ENCODE results near the gene BRI3.

BRI3 gene

DNA sequence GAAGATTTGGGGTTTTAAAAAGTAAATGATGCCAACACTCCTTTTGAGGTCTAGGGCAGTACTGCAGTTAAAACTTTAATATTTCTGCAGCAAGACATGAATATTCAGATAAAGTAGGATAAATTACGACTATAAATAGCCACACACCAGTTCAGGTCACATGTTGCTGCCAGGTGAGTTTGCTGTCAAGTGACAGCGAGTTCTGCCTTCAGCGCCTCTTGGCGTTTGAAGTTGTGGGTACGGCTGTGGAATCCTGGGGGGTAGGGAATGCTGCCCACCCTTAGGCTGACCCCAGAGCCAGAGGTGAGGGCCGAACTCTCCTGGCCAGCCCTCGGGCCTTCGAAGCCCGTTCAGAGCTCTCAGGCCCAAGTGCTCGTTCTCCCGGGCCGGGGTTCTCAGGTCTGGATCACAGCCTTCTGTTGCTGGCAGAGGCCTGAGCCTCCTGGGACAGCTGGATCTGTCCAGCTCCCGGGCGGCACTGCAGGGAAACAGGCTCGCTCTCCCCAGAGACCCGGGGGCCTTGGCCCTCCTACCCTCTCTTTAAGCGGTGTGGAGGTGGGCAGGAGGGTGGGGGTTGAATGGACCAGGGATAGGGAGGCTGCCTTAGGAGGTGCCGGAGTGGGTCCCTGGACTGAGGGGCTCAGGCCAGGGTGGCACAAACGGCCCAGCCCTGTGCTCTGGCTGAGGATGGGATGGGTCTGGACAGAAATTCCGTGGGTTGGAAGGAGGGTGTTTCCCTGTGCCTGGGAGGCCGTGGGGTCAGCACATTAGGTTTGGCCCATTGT is 5.4 kb downstream of the BRI3 start:
- no peak for DNase-seq (ENCODE audit: low spot score)

- no peak for DNase-seq (ENCODE audit: low spot score)
These were observed 6.0 kb downstream of the BRI3 start for GRCh38 chr7:98287486-98287959.

- no peak for DNase-seq (ENCODE audit: low spot score)
These were observed 6.8 kb downstream of the BRI3 start for GRCh38 chr7:98288064-98288823.

DNA sequence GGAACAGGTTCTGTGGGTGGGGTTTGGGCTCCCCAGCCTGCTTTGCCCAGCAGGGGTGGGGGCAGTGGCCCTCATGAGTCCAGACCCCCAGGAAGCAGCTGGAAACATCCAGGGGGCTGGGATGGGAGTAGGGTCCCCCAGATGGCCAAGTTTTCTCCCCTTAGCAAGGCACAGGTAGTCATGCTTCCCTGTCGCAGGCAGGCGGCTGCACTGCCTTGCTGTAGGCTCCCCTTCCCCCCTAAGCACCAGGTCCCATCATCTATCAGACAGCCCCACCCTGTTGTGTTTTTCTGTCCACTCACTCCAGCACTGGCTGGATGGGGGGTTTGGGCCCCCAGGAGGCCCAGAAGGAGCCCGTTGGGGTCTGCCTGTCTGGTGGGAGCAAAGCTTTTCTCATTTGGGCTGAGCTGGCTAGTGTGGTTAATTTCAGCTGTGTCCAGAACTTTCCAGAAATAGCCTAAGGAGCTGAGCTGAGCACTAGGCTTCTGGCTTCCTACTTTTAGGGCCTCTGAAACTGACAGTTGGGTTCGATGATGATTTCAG is 7.9 kb downstream of the BRI3 start:
- DNase-seq (ENCODE audit: low spot score): no peak

DNA sequence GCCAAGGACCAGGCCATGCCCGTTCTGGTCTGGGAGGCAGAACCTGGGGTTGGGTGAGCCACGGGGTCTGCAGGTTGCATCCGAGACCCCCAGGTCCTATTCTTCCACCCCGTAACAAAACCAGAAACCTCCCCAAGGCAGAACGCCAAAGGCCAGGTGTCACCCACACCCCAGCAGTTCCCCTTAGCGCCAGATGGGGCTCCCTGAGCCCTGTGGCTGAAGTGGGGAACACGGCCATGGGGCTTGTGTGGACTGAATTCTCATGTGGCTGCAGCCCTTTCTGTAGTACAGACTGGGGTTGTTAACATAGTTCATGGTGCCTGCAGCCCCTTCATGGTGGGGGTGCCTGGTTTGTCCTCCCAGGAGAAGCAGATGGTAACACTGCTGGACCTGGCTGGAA is 10.2 kb downstream of the BRI3 start:
- no peak for DNase-seq (ENCODE audit: low spot score)

DNA sequence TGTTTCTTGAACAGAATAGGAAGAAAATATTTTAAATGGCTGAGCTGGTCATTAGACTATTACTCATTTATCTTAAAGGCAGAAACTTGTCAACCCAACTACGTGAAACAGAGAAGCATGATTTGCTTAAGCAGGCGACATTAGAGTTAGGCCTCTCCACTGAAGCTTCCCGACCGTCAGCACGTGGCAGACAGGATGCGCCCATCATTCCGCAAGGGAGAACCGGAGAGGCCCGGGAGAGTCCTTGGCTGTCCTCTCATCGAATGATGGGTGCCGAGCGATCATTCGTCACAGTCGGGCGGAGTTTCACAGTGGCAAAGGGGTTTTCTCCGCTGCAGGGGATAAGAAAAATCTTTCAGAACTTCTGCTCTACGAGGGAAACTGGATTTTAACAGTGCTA is 11.8 kb downstream of the BRI3 start:
- no peak for DNase-seq (ENCODE audit: low spot score)

DNA sequence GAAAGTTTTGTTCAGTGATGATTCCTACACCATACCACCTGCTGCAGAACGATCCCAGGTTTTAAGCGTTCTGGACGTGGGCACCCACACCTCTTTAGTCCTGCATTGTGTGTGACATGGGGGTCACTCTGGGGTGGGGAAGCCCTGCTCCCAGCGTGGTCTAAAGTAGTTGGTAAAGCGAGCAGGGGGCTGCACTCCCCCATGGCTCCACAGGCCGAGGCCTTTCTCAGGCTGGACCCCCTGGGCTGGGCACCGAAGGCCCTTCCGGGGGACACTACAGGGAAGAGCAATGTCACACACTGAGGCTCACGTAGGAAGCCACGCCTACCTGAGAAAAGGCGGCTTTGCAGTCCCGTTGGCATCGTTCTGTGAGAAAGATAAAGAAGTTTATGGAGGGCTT is 12.3 kb downstream of the BRI3 start:
- DNase-seq (ENCODE audit: low spot score): no peak

DNA sequence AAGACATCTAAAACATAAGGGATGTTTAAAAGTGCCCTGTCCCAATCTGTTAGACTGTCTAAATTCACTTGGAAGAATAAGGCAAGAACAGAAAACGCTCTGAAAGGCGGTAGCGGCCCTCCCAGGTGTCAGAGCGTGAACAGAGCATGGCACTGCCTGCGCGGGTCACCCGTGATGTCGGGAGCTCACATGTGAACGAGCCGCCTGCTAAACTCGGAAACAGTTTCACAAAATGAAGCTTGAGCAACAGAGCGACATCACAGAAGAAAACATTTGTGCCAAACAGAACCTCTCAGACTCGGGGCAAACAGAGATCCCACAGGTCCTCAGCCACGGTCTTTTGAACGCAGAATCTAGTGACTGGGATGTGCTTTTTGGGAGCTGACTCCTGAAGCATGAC is 12.8 kb downstream of the BRI3 start:
- no peak for DNase-seq (ENCODE audit: low spot score)

DNA sequence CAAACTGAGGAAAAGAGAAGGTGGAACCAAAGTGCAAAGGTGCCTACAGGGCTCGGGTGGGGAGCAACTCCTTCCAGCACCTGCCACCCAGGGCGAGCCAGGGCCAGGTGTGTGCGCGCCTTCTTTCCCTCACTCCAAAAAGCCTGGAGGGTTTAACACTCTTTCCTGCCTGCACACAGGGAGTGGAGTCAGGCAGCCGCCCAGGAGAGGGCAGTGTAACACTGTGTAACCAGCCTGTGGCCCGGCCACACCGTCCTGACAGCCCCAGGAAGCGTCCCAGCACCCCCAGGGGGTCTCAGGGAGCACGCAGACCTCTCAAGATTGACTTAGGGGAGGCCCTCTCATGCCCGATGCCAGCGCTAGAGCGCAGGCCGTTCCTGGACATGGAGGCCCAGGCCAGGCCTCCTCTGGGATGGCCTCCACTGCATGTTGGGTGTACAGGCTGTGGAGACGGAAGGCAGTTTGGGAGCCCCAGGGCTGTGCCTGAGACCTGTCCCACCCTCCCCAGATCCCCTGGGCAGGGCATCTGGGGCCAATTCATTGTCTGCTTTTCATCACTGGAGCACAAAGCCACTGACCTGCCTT is 13.4 kb downstream of the BRI3 start:
- DNase-seq (ENCODE audit: low spot score): no peak

DNA sequence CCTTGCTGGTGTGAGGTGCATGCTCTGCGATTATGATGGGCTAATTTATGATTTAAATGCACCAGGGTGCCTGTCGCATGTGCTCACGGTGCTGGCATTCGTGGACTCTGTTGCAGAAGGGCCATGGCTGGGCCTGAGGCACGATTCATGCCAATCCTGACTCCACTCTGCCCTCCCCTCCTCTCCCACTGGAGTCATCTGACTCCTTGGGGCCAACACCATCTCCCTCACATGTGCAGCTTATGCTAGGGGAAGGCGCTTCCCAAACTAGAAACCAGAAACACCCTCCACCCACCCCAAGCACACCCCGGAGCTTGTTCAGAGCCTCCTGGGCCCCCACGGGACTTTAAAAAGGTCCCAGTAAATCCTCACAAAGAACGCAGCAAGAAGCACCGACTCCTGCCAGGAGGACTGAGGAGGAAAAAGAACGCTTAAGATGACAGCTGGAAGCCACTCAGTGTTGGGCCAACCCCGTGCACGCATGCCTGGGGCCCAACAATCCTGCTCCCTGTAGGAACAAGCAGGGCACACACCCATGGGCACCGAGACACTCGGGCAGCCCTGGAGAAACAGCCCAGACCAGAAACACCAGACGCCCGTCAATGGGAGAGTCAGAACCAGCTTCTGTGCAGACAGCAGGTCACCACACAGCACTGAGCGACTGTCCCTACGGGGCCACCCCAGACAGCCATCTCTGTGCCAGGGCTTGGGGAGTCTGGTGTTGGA is 14.1 kb downstream of the BRI3 start:
- no peak for DNase-seq (ENCODE audit: low spot score)

DNA sequence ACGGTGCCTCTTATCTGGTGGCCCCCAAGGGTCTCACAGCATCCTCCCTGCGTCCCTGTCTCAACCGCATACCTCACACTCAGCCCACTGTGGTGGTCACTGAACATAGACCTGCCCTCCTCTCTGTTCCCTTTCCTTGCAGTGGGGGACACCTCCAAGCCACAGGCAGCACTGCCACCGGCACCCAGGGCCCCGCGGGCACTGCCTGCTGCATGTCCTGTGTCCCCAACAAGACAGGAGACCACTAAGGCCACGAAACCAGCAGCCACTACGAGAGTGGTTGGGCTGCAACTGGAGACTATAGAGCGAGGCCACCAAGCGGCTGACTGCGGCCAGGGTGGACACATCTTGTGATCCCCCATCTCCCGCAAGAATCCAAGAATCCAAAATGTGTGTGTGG is 15.3 kb downstream of the BRI3 start:
- DNase-seq (ENCODE audit: low spot score): no peak

GRCh38 chr7:98297626-98298286 is 16.3 kb downstream of the BRI3 start:
- DNase-seq (ENCODE audit: low spot score): no peak

GRCh38 chr7:98300595-98301372 is 19.3 kb downstream of the BRI3 start:
- DNase-seq (ENCODE audit: low spot score): no peak

DNA sequence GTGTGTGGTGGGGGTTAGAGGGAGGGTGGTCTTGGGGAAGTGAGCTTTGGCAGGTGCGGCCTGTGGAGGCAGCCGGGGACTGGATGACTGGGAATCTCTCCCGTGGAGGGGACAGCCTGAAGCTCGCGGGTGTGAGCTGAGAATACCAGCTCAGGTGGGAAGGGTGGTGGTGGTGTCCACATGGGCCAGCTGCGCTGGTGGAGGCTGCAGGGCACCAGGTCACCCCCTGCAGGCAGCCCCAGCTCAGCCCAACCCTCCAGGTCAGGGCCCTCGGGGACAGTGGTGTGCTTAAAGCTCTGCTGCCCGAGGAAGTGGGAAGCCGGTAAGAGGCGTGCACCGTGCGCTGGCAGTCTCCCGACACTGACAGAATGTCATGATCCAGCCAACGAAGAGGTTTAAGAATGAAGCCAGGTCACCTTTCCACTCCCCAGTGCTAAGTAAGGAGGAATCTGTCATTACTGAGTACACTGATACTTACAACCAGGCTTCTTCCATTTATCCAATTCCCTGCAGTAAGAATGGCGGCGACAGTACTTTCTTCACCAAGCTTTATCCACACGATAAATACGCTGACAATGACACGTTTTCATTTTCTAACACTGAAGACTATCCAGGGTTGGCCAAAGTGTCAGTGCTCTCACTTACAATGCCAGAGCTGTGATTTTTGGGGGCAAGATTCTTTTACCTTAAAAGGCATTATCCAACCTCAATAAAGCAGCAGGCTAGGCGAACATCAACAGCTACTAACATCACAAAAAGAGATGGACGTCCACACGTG is 20.4 kb downstream of the BRI3 start:
- no peak for DNase-seq (ENCODE audit: low spot score)

GRCh38 chr7:98303176-98303865 is 21.8 kb downstream of the BRI3 start:
- no peak for DNase-seq (ENCODE audit: low spot score)

GRCh38 chr7:98303906-98304305 is 22.4 kb downstream of the BRI3 start:
- no peak for DNase-seq (ENCODE audit: low spot score)

DNA sequence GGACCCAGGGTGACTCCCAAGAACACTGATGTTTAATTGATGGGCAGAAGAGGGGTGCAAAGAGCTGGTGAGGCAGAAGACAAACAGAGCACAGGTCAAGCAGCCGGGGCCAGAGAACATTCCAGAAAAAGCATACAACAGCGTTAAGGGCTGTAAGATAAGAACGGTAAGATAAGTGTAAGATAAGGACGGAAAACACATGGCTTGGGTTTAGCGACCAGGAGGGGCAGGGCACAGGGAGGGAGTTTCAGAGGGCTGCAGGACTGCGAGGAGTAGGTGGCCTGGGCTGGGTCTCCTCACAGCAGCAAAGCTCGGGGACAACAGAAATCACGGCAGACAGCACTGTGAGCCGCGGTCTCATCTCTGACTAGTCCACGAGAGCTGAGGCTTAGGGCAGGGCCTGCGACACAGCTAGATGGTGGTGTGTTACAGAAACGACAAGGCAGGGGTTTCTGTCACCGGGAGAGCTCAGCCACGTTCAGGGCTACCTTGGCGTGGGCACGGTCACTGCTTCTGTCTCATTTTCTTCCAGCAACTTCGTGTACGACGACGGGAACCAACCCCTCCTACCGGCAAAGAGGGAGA is 24.6 kb downstream of the BRI3 start:
- DNase-seq (ENCODE audit: low spot score): no peak

GRCh38 chr7:98307971-98308466 is 26.5 kb downstream of the BRI3 start:
- no peak for DNase-seq (ENCODE audit: low spot score)

DNA sequence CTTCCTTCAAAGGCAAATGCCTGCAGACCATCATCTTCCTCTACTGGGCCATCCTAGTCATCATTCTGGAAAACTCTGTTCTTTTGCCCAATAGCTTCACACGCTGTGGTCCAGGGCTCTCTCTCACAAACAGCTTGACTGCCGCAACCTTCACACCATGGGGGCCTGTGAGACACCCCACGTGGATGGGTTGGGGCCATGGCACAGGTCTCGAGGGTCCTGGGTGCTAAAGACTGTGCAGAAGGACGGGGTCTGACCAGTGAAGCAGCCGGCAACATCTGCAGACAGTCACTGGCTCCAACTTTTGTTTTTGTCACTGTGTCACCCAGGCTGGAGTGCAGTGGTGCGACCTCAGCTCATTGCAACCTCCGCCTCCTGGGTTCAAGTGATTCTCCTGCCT is 28.1 kb downstream of the BRI3 start:
- no peak for DNase-seq (ENCODE audit: low spot score)

Measured in kidney capillary endothelial cell (primary cell).